Neuronal stem cell (in vitro differentiated cells): ENCODE measurements around the gene KLRG1.

Experiments
- DNase-seq: peaks from one replicate; pipeline ENCODE4 v3.0.0-alpha.2; 2013; ENCODE audit warnings: low spot score
- H2AFZ ChIP-seq: one replicate; pipeline ENCODE4 v1.6.1; 2013; ENCODE audit warnings: mild to moderate bottlenecking, low read length, inconsistent platforms
- H2AK5ac ChIP-seq: 2 replicates; pipeline ENCODE4 v1.6.1; 2013; ENCODE audit warnings: low read depth, mild to moderate bottlenecking, inconsistent platforms, low read length, moderate library complexity, mixed read lengths
- H2BK120ac ChIP-seq: 2 replicates; pipeline ENCODE4 v1.6.1; 2013; ENCODE audit warnings: low read depth, mild to moderate bottlenecking, inconsistent platforms, low read length, moderate library complexity, mixed read lengths
- H2BK12ac ChIP-seq: one replicate; pipeline ENCODE4 v1.6.1; 2013; ENCODE audit warnings: low read length, inconsistent platforms
- H2BK15ac ChIP-seq: 2 replicates; pipeline ENCODE4 v1.6.1; 2013; ENCODE audit warnings: mild to moderate bottlenecking, low read length, inconsistent platforms, mixed read lengths
- H2BK5ac ChIP-seq: one replicate; pipeline ENCODE4 v1.6.1; 2013; ENCODE audit warnings: inconsistent platforms, mild to moderate bottlenecking, low read length, moderate library complexity
- H3K14ac ChIP-seq: one replicate; pipeline ENCODE4 v1.6.1; 2013; ENCODE audit warnings: low read length, inconsistent platforms
- H3K18ac ChIP-seq: 2 replicates; pipeline ENCODE4 v1.6.1; 2013; ENCODE audit warnings: low read length, inconsistent platforms
- H3K23ac ChIP-seq: 2 replicates; pipeline ENCODE4 v1.6.1; 2013; ENCODE audit warnings: low read depth, mild to moderate bottlenecking, mixed read lengths, low read length, inconsistent platforms; ENCODE audit not compliant: poor library complexity
- H3K27ac ChIP-seq: replicated peaks from 3 replicates; pipeline ENCODE4 v1.5.1; 2013; ENCODE audit warnings: low read length, inconsistent platforms
- H3K27me3 ChIP-seq, 3 experiments: 2 replicates each; pipeline ENCODE4 v1.6.1; 2013; ENCODE audit warnings: low read length in 3 of 3, mild to moderate bottlenecking in 2 of 3, inconsistent platforms in 1 of 3, low read depth in 1 of 3, mixed read lengths in 1 of 3, moderate library complexity in 1 of 3; ENCODE audit not compliant: control insufficient read depth in 3 of 3, insufficient read depth in 3 of 3
- H3K36me3 ChIP-seq, 2 donors: replicated peaks in 1 of 2; 2 replicates each; pipeline ENCODE4 v1.6.1; 2013; ENCODE audit warnings: low read length in 2 of 2; ENCODE audit not compliant: control insufficient read depth in 2 of 2, insufficient read depth in 2 of 2
- H3K4ac ChIP-seq: 2 replicates; pipeline ENCODE4 v1.6.1; 2013; ENCODE audit warnings: inconsistent platforms, mild to moderate bottlenecking, low read length, moderate library complexity
- H3K4me1 ChIP-seq, 2 donors: 1 replicate in 1 of 2; 2 replicates in 1 of 2; pipeline ENCODE4 v1.6.1; 2013; ENCODE audit warnings: low read length in 2 of 2, low read depth in 1 of 2; ENCODE audit not compliant: control insufficient read depth in 2 of 2, insufficient read depth in 1 of 2
- H3K4me2 ChIP-seq: one replicate; pipeline ENCODE4 v1.6.1; 2013; ENCODE audit warnings: mild to moderate bottlenecking, low read length, inconsistent platforms; ENCODE audit not compliant: insufficient read depth, poor library complexity, severe bottlenecking
- H3K4me3 ChIP-seq, 2 donors: 2 replicates each; pipeline ENCODE4 v1.5.1; 2013; ENCODE audit warnings: low read length in 2 of 2, mild to moderate bottlenecking in 2 of 2, inconsistent platforms in 1 of 2, moderate library complexity in 1 of 2
- H3K79me1 ChIP-seq: one replicate; pipeline ENCODE4 v1.6.1; 2013; ENCODE audit warnings: low read depth, mild to moderate bottlenecking, inconsistent platforms, low read length, moderate library complexity
- H3K9ac ChIP-seq: one replicate; pipeline ENCODE4 v1.6.1; 2013; ENCODE audit warnings: mild to moderate bottlenecking, low read depth, low read length, inconsistent platforms; ENCODE audit not compliant: poor library complexity
- H3K9me3 ChIP-seq, 2 donors: replicated peaks in 1 of 2; 2 replicates each; pipeline versions ENCODE3 to v1.6.1; 2013; ENCODE audit warnings: low read length in 2 of 2, mild to moderate bottlenecking in 2 of 2, inconsistent platforms in 1 of 2, low read depth in 1 of 2, mixed read lengths in 1 of 2, moderate library complexity in 1 of 2; ENCODE audit not compliant: control insufficient read depth in 2 of 2, insufficient read depth in 1 of 2
- H4K8ac ChIP-seq: one replicate; pipeline ENCODE4 v1.6.1; 2013; ENCODE audit warnings: low read depth, mild to moderate bottlenecking, inconsistent platforms, low read length, moderate library complexity
- H4K91ac ChIP-seq: one replicate; pipeline ENCODE4 v1.6.1; 2013; ENCODE audit warnings: low read length, low read depth, mild to moderate bottlenecking, inconsistent platforms; ENCODE audit not compliant: poor library complexity
- WGBS, 2 donors: extraction: QIAGEN DNeasy Blood & Tissue Kit; methylation state at CpG; one replicate each; pipeline ENCODE4 v1.1.7; 2013; ENCODE audit warnings: missing lambda C conversion rate in 2 of 2, mixed read lengths in 1 of 2; ENCODE audit not compliant: insufficient read length in 2 of 2, insufficient replicate concordance in 1 of 2; ENCODE audit errors: extremely low coverage in 2 of 2; 5-methylcytosine and 5-hydroxymethylcytosine counted together

KLRG1 gene

GRCh38 chr12:8985213-8985754 is 4.1 kb upstream of the KLRG1 start:
- H2BK15ac ChIP-seq = no peak overlapping the region
- H3K36me3 ChIP-seq = peaks cover 0 to 4% of the 10 kb centered on the region in 2 donors
- peaks cover 5 to 7% of the 10 kb centered on the region in 2 donors for H3K9me3 ChIP-seq
- DNase-seq = no peak
- no peak overlapping the region for H2BK5ac ChIP-seq
- no peak overlapping the region for H3K4ac ChIP-seq
- H3K79me1 ChIP-seq = peaks cover 2% of the 10 kb centered on the region
- H4K91ac ChIP-seq = no peak overlapping the region
- H2BK120ac ChIP-seq = no peak overlapping the region
- H2AK5ac ChIP-seq = no peak overlapping the region
- H2BK12ac ChIP-seq = no peak overlapping the region
- no peak overlapping the region for H4K8ac ChIP-seq
- WGBS, 2 donors = no CpG with 5 or more reads among the region's 1 CpG
- H3K4me3 ChIP-seq = no peak overlapping the region
- H3K4me2 ChIP-seq = no peak overlapping the region
- no peak overlapping the region for H3K23ac ChIP-seq
- no peaks in the 10 kb centered on the region for H3K4me1 ChIP-seq
- no peak overlapping the region for H2AFZ ChIP-seq
- no peak overlapping the region for H3K27ac ChIP-seq
- H3K14ac ChIP-seq = no peak overlapping the region
- H3K27me3 ChIP-seq = no peaks in the 10 kb centered on the region
- no peak overlapping the region for H3K18ac ChIP-seq
- no peak overlapping the region for H3K9ac ChIP-seq

- no peaks in the 10 kb centered on the region for H3K79me1 ChIP-seq
- no peak overlapping the region for H3K27ac ChIP-seq
- H3K18ac ChIP-seq = no peak overlapping the region
- no peak overlapping the region for H3K4ac ChIP-seq
- no peak overlapping the region for H2BK12ac ChIP-seq
- H2BK120ac ChIP-seq = no peak overlapping the region
- H3K9me3 ChIP-seq = no peaks in the 10 kb centered on the region
- H2AFZ ChIP-seq = no peak overlapping the region
- H3K14ac ChIP-seq = no peak overlapping the region
- H2AK5ac ChIP-seq = no peak overlapping the region
- no peaks in the 10 kb centered on the region for H3K27me3 ChIP-seq
- H3K36me3 ChIP-seq = no peaks in the 10 kb centered on the region
- H3K4me3 ChIP-seq = no peak overlapping the region
- no peak overlapping the region for H3K4me2 ChIP-seq
- H4K91ac ChIP-seq = no peak overlapping the region
- no peak overlapping the region for H4K8ac ChIP-seq
- no peaks in the 10 kb centered on the region for H3K4me1 ChIP-seq
- H3K9ac ChIP-seq = no peak overlapping the region
- no peak for DNase-seq
- H2BK5ac ChIP-seq = no peak overlapping the region
- H3K23ac ChIP-seq = no peak overlapping the region
- H2BK15ac ChIP-seq = no peak overlapping the region
Observed at GRCh38 chr12:8987163-8987562, 2.2 kb upstream of the KLRG1 start.

- no CpG with 5 or more reads among the region's 1 CpG for WGBS, 2 donors
- no peak overlapping the region for H3K14ac ChIP-seq
Observed at GRCh38 chr12:8987685-8988084, 1.7 kb upstream of the KLRG1 start.

GRCh38 chr12:8991371-8992345 is 2.3 kb downstream of the KLRG1 start:
- Histone ChIP-seq H3K23ac (no peak overlapping the region), H3K27me3 (no peaks in the 10 kb centered on the region), H2BK120ac (no peak overlapping the region), H2AK5ac (no peak overlapping the region), H2BK15ac (no peak overlapping the region), H3K79me1 (no peaks in the 10 kb centered on the region), H3K18ac (no peak overlapping the region), H3K9me3 (no peaks in the 10 kb centered on the region), H4K91ac (no peak overlapping the region), H3K4ac (no peak overlapping the region), H3K14ac (no peak overlapping the region), H4K8ac (no peak overlapping the region), H3K27ac (no peak overlapping the region), H2AFZ (no peak overlapping the region), H3K36me3 (no peaks in the 10 kb centered on the region), H3K4me2 (no peak overlapping the region), H2BK12ac (no peak overlapping the region), H3K9ac (no peak overlapping the region), H3K4me1 (no peaks in the 10 kb centered on the region), H2BK5ac (no peak overlapping the region), H3K4me3 (no peak overlapping the region)
- WGBS, 2 donors = no CpG with 5 or more reads among the region's 6 CpGs
- no peak for DNase-seq

More at GRCh38 chr12:8987685-8988084, 1.7 kb upstream of the KLRG1 start:
- H2BK120ac ChIP-seq = no peak overlapping the region
- no peak overlapping the region for H2AFZ ChIP-seq
- no peak overlapping the region for H3K9ac ChIP-seq
- no peak overlapping the region for H3K27ac ChIP-seq
- H2AK5ac ChIP-seq = no peak overlapping the region
- no peaks in the 10 kb centered on the region for H3K4me1 ChIP-seq
- H4K8ac ChIP-seq = no peak overlapping the region
- no peak overlapping the region for H3K23ac ChIP-seq
- no peak overlapping the region for H3K18ac ChIP-seq
- H3K79me1 ChIP-seq = no peaks in the 10 kb centered on the region
- H3K4me2 ChIP-seq = no peak overlapping the region
- no peak overlapping the region for H3K4ac ChIP-seq
- H4K91ac ChIP-seq = no peak overlapping the region
- no peak overlapping the region for H2BK5ac ChIP-seq
- H2BK15ac ChIP-seq = no peak overlapping the region
- no peak overlapping the region for H2BK12ac ChIP-seq
- no peaks in the 10 kb centered on the region for H3K36me3 ChIP-seq
- H3K4me3 ChIP-seq = no peak overlapping the region
- no peaks in the 10 kb centered on the region for H3K27me3 ChIP-seq
- no peak for DNase-seq
- no peaks in the 10 kb centered on the region for H3K9me3 ChIP-seq
